ENCODE results near the gene GANC. TPM values are rescaled to one million over a fixed set of nuclear protein-coding genes. Genes with fewer than 3 reads are reported as not detected.

Gene GANC
- total and polyA plus RNA-seq, 7 donors: 9.0 to 34.1 (median 19.9) TPM

DNA sequence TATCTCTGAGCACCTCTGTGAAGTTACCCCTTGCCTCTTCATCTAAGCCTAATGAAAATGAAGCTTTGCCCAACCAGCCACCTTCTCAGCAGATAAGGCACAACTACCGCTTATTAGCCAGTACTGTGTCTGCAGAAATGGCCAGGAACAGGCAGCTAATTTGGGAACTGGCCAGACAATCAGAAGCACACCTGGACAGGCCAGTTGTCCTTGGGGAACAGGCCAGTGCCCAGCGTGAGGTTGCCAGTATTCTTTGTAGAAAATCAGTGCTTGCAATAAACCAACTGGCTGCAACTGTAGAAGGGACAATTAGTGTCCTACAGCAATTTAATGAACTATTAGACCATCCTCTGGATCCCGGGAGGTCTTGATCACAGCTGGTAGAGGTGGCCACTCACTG is 10.7 kb downstream of the GANC start:
- H3K9me3 ChIP-seq: no peaks in the 10 kb centered on the region

DNA sequence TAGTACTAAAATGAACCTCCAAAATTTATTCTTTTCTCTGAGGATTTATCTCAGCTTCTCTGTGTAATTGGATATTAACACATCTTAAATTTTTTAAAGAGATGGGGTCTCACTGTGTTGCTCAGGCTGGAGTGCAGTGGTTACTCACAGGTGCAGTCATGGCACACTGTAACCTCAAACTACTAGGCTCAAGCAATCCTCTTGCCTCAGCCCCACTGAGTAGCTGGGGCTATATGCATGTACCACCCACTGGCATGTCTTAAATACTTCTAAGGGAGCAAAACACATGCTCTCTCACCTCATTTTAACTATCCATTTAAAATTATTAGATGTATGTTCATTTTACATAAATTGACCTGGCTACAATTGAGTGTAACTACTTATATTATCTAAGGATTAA is 11.6 kb downstream of the GANC start:
- Histone ChIP-seq H3K36me3 (peaks cover 0 to 86% (median 22%) of the 10 kb centered on the region in 4 donors), H3K4me3 (no peak overlapping the region)
- intact Hi-C loops (cut with DNase I): no loop called here

More for the DNA sequence above, 10.7 kb downstream of the GANC start:
- Histone ChIP-seq H3K36me3 (peaks cover 0 to 86% (median 21%) of the 10 kb centered on the region in 4 donors), H3K27ac (no peak overlapping the region), H3K4me1 (no peaks in the 10 kb centered on the region), H3K27me3 (no peaks in the 10 kb centered on the region), H3K4me3 (no peak overlapping the region)
- intact Hi-C loops (cut with DNase I): no loop called here
- DNase-seq: no peak
- no peak for TF ChIP-seq POLR2AphosphoS5 (IDR thresholded peaks at IDR 0.05)
- no peak for TF ChIP-seq EP300 (IDR thresholded peaks at IDR 0.05)
- no peak for TF ChIP-seq POLR2A (IDR thresholded peaks at IDR 0.05)
- TF ChIP-seq, protein P1, sequence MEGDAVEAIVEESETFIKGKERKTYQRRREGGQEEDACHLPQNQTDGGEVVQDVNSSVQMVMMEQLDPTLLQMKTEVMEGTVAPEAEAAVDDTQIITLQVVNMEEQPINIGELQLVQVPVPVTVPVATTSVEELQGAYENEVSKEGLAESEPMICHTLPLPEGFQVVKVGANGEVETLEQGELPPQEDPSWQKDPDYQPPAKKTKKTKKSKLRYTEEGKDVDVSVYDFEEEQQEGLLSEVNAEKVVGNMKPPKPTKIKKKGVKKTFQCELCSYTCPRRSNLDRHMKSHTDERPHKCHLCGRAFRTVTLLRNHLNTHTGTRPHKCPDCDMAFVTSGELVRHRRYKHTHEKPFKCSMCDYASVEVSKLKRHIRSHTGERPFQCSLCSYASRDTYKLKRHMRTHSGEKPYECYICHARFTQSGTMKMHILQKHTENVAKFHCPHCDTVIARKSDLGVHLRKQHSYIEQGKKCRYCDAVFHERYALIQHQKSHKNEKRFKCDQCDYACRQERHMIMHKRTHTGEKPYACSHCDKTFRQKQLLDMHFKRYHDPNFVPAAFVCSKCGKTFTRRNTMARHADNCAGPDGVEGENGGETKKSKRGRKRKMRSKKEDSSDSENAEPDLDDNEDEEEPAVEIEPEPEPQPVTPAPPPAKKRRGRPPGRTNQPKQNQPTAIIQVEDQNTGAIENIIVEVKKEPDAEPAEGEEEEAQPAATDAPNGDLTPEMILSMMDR (IDR thresholded peaks at IDR 0.05): no peak
- WGBS, 2 donors: 92 to 97% methylated on average over 3 of the region's 3 CpGs

DNA sequence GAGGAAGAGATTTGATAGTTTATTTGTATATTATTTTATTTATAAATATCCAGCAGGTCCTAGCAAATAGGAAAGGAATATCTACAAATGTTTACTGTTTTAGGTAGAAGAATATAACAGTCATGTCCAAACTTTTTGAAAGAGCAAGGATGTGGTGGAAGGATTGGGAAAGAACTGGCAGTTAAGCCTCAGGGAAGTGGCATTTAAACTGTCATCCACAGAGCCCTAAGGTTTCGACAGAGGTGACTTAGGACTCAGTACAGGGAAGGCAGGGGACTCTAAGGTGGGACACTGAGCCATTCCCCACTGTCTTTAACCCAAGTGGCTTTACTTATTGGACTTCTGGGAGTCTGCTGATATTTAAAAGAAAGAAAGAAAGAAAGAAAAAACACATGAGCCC is 12.0 kb downstream of the GANC start:
- Histone ChIP-seq H3K27me3 (no peaks in the 10 kb centered on the region), H3K36me3 (peaks cover 0 to 86% (median 22%) of the 10 kb centered on the region in 4 donors), H3K4me3 (no peak overlapping the region), H3K4me1 (no peaks in the 10 kb centered on the region), H3K27ac (no peak overlapping the region), H3K9me3 (no peaks in the 10 kb centered on the region)
- intact Hi-C loops (cut with DNase I): no loop called here
- no peak for DNase-seq
- no peak for TF ChIP-seq POLR2AphosphoS5 (IDR thresholded peaks at IDR 0.05)
- TF ChIP-seq EP300 (IDR thresholded peaks at IDR 0.05): no peak
- TF ChIP-seq POLR2A (IDR thresholded peaks at IDR 0.05): no peak
- TF ChIP-seq, protein P1 (IDR thresholded peaks at IDR 0.05): no peak
- WGBS, 2 donors: 82 to 89% methylated on average over 1 of the region's 1 CpG

More for the DNA sequence above, 11.6 kb downstream of the GANC start:
- Histone ChIP-seq H3K27ac (no peak overlapping the region), H3K9me3 (no peaks in the 10 kb centered on the region), H3K4me1 (no peaks in the 10 kb centered on the region), H3K27me3 (no peaks in the 10 kb centered on the region)
- no peak for DNase-seq
- TF ChIP-seq, protein P1 (IDR thresholded peaks at IDR 0.05): no peak
- TF ChIP-seq POLR2AphosphoS5 (IDR thresholded peaks at IDR 0.05) (no peak), EP300 (IDR thresholded peaks at IDR 0.05) (no peak), POLR2A (IDR thresholded peaks at IDR 0.05) (no peak)

DNA sequence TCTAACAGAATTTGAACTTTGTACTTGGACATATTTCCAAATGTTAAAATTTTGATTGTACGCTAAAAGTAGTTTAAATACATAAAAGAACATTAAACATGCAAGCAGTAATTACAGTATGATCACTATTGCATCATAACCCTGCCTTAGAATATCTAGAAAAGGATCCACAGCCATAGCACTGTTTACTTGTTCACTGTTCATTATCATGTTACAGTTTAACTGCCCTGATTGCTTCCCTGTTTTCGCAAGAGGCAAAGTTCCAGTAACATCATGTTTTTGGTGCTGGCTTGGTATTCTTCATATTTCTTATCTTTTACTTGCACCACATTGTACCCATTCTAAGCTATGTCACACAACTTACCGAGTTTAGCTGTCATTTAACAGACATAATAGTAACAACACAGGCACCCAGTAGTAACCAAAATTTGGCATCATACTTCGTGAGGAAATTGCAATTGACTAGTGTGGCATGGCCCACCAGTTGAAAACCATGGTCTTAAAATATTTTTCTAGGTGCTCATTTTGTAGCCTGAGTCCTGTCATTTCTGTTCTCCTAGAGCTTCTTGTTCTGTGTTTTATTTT is 13.5 kb downstream of the GANC start:
- H3K27ac ChIP-seq: no peak overlapping the region
- H3K27me3 ChIP-seq: no peaks in the 10 kb centered on the region
- whole genome bisulfite sequencing, 2 donors: 21 to 68% methylated on average over 4 of the region's 4 CpGs
- TF ChIP-seq POLR2AphosphoS5 (IDR thresholded peaks at IDR 0.05) (no peak), POLR2A (IDR thresholded peaks at IDR 0.05) (no peak), EP300 (IDR thresholded peaks at IDR 0.05) (no peak)
- TF ChIP-seq, protein P1 (IDR thresholded peaks at IDR 0.05): no peak
- DNase-seq: no peak
- intact Hi-C loops (cut with DNase I): no loop called here
- H3K4me1 ChIP-seq: no peaks in the 10 kb centered on the region
- H3K36me3 ChIP-seq: peaks cover 0 to 85% (median 15%) of the 10 kb centered on the region in 4 donors
- H3K4me3 ChIP-seq: no peak overlapping the region
- H3K9me3 ChIP-seq: no peaks in the 10 kb centered on the region

DNA sequence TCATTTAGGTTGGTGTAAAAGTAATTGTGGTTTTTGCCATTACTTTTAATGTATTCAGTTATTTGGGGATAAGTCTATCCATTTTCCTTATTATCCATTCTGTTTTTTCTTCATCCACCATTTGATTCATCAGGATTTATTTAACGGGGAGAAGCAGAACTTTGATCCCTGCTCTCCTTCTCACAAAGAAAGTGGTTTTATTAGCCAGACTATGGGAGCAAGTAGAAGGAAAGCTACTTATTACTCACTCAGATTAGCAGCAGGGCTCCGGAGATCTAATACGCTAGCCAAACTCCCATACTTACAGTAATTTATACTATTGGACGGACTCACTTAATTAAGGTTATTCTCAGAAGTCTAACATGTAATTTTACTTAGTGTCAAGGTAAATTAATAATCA is 14.9 kb downstream of the GANC start:
- Histone ChIP-seq H3K4me1 (no peaks in the 10 kb centered on the region), H3K36me3 (peaks cover 0 to 86% (median 21%) of the 10 kb centered on the region in 4 donors), H3K9me3 (no peaks in the 10 kb centered on the region), H3K27ac (no peak overlapping the region), H3K4me3 (no peak overlapping the region), H3K27me3 (no peaks in the 10 kb centered on the region)
- no peak for DNase-seq
- WGBS, 2 donors: 94 to 96% methylated on average over 4 of the region's 4 CpGs
- intact Hi-C loops (cut with DNase I): no loop called here
- TF ChIP-seq POLR2A (IDR thresholded peaks at IDR 0.05) (no peak), EP300 (IDR thresholded peaks at IDR 0.05) (no peak), POLR2AphosphoS5 (IDR thresholded peaks at IDR 0.05) (no peak)
- TF ChIP-seq, protein P1 (IDR thresholded peaks at IDR 0.05): no peak
